Sigmoid colon (tissue), 4 donors: Measurements from ENCODE around the gene PRSS48.

Experiments
- EP300 ChIP-seq, 4 donors: sonication (generic); formaldehyde crosslinking; IDR thresholded peaks; one replicate each; pipeline ENCODE4 v1.6.1; 2017; ENCODE audit warnings: antibody characterized with exemption in 4 of 4
- POLR2A ChIP-seq, 2 donors: fragments of 450-650 bp; IDR thresholded peaks; one replicate each; pipeline ENCODE4 v1.6.1; 2016; ENCODE audit warnings: antibody characterized with exemption in 2 of 2, mild to moderate bottlenecking in 2 of 2, moderate library complexity in 2 of 2
- POLR2AphosphoS5 ChIP-seq, 4 donors: sonication (generic); formaldehyde crosslinking; IDR thresholded peaks; one replicate each; pipeline ENCODE4 v1.6.1; 2017; ENCODE audit warnings: antibody characterized with exemption in 4 of 4
- TF ChIP-seq, protein P1 (sequence below), 4 experiments: fragments of 450-650 bp in 3 of 4; fragments of 200-600 bp in 1 of 4; IDR thresholded peaks; one replicate each; pipeline ENCODE4 v1.5.1; 2016 to 2019; ENCODE audit warnings: antibody characterized with exemption in 4 of 4, mild to moderate bottlenecking in 3 of 4, moderate library complexity in 2 of 4

DNA sequence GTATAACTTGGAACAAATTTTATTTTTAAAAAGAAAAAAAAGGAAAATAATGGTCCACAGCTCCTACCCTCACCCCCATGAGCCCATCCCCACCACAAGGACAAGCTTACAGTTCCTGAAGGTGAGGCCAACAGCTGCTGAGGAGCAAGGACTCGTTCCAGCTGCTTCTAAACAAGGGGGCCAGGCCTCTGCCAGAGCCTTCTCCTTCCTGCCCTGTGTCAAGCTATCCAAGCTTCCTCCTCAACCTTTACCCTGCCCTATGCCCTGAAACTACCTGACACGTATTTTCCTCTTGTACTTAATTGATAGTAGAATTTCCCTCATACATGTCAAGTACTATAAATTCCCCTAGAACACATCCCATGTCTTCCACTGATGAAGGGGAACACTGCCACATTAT lies 39.7 kb downstream of the PRSS48 start:
- TF ChIP-seq EP300 (IDR thresholded peaks at IDR 0.05) = no peak
- TF ChIP-seq POLR2AphosphoS5 (IDR thresholded peaks at IDR 0.05) = no peak
- TF ChIP-seq, protein P1, sequence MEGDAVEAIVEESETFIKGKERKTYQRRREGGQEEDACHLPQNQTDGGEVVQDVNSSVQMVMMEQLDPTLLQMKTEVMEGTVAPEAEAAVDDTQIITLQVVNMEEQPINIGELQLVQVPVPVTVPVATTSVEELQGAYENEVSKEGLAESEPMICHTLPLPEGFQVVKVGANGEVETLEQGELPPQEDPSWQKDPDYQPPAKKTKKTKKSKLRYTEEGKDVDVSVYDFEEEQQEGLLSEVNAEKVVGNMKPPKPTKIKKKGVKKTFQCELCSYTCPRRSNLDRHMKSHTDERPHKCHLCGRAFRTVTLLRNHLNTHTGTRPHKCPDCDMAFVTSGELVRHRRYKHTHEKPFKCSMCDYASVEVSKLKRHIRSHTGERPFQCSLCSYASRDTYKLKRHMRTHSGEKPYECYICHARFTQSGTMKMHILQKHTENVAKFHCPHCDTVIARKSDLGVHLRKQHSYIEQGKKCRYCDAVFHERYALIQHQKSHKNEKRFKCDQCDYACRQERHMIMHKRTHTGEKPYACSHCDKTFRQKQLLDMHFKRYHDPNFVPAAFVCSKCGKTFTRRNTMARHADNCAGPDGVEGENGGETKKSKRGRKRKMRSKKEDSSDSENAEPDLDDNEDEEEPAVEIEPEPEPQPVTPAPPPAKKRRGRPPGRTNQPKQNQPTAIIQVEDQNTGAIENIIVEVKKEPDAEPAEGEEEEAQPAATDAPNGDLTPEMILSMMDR (IDR thresholded peaks at IDR 0.05) = no peak
- TF ChIP-seq POLR2A (IDR thresholded peaks at IDR 0.05) = no peak
